Measurements from ENCODE around the gene NIPSNAP3A. TPM values are rescaled to one million over a fixed set of nuclear protein-coding genes. Genes with fewer than 3 reads are reported as not detected.

The NIPSNAP3A gene
- total and polyA plus RNA-seq, 2 donors (not counting 3 experiments of a cell fraction or from before 2014, with no cell fraction given): 27.2 TPM

- Histone ChIP-seq H3K27me3 (ENCODE audit: control insufficient read depth in 2 of 2, insufficient read depth in 2 of 2, low read length in 2 of 2) (no peaks in the 10 kb centered on the region), H3K79me2 (ENCODE audit: control insufficient read depth, insufficient read depth, low read length) (no peaks in the 10 kb centered on the region), H3K36me3 (ENCODE audit: control insufficient read depth in 2 of 2, extremely low read depth in 1 of 2, insufficient read depth in 2 of 2, low read length in 2 of 2) (no peaks in the 10 kb centered on the region), H3K9me1 (replicated peaks; ENCODE audit: control insufficient read depth, extremely low read depth, insufficient read depth, low read length) (no peaks in the 10 kb centered on the region), H3K4me1 (ENCODE audit: control insufficient read depth, extremely low read depth, insufficient read depth, low read length) (no peaks in the 10 kb centered on the region), H2AFZ (ENCODE audit: low read depth, low read length) (no peak overlapping the region), H4K20me1 (replicated peaks; ENCODE audit: control insufficient read depth, extremely low read depth, insufficient read depth, low read length) (no peaks in the 10 kb centered on the region), H3K9me3 (replicated peaks; ENCODE audit: control insufficient read depth, insufficient read depth, low read length) (no peaks in the 10 kb centered on the region), H3K4me3 (replicated peaks in 1 of 3; ENCODE audit: insufficient read depth in 1 of 3, low read depth in 1 of 3, low read length in 3 of 3) (no peak overlapping the region), H3K4me2 (ENCODE audit: insufficient read depth, low read length) (no peak overlapping the region), H3K9ac (replicated peaks; ENCODE audit: extremely low read depth, insufficient read depth, low read length) (no peak overlapping the region), H3K27ac (ENCODE audit: insufficient read depth, low read depth, low read length) (no peak overlapping the region)
- dilution Hi-C loops (cut with MboI; ENCODE audit: extremely low pct_ligation_motif_present, low sequenced_read_pairs) (no loop called here), intact Hi-C loops (cut with micrococcal nuclease) (no loop called here)
- no peak for TF ChIP-seq GATA2 (IDR thresholded peaks at IDR 0.05; ENCODE audit: insufficient read depth, insufficient read length, low read depth, low read length)
- TF ChIP-seq, protein P1, sequence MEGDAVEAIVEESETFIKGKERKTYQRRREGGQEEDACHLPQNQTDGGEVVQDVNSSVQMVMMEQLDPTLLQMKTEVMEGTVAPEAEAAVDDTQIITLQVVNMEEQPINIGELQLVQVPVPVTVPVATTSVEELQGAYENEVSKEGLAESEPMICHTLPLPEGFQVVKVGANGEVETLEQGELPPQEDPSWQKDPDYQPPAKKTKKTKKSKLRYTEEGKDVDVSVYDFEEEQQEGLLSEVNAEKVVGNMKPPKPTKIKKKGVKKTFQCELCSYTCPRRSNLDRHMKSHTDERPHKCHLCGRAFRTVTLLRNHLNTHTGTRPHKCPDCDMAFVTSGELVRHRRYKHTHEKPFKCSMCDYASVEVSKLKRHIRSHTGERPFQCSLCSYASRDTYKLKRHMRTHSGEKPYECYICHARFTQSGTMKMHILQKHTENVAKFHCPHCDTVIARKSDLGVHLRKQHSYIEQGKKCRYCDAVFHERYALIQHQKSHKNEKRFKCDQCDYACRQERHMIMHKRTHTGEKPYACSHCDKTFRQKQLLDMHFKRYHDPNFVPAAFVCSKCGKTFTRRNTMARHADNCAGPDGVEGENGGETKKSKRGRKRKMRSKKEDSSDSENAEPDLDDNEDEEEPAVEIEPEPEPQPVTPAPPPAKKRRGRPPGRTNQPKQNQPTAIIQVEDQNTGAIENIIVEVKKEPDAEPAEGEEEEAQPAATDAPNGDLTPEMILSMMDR (IDR thresholded peaks at IDR 0.05; ENCODE audit: extremely low read depth in 1 of 2, insufficient read depth in 1 of 2, low read depth in 1 of 2, low read length in 2 of 2): no peak
- TF ChIP-seq MYC (IDR thresholded peaks at IDR 0.05; ENCODE audit: low read depth, low read length): no peak
- TF ChIP-seq, protein P2, sequence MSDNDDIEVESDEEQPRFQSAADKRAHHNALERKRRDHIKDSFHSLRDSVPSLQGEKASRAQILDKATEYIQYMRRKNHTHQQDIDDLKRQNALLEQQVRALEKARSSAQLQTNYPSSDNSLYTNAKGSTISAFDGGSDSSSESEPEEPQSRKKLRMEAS (IDR thresholded peaks at IDR 0.05; ENCODE audit: insufficient read depth, insufficient read length): no peak
- TF ChIP-seq POLR2A (IDR thresholded peaks at IDR 0.05; ENCODE audit: low read depth, low read length): no peak
- TF ChIP-seq POLR2AphosphoS5 (IDR thresholded peaks at IDR 0.05; ENCODE audit: insufficient read depth, low read depth, low read length): no peak
- TF ChIP-seq FOS (IDR thresholded peaks at IDR 0.05; ENCODE audit: borderline replicate concordance, insufficient read depth, low read length): no peak
- TF ChIP-seq EZH2 (IDR thresholded peaks at IDR 0.05; ENCODE audit: borderline replicate concordance, low read depth, low read length, severe bottlenecking): no peak
- no peak for TF ChIP-seq JUN (IDR thresholded peaks at IDR 0.05; ENCODE audit: borderline replicate concordance, insufficient read depth, insufficient read length, low read depth)
- POLR2A ChIA-PET: no interaction called here
- BruUV-seq (replicated peaks): no TSS peak
- CTCF ChIA-PET: no interaction called here
- DNase-seq (ENCODE audit: low read depth, low spot score): no peak
- no peak for FAIRE-seq
Observed at GRCh38 chr9:104802110-104802509, 54.6 kb downstream of the NIPSNAP3A start.
